H9 (cell line): Measurements from ENCODE around the gene TRIOBP. TPM values are rescaled to one million over a fixed set of nuclear protein-coding genes. Genes with fewer than 3 reads are reported as not detected.
A peak's percentile ranks its signal among the peaks of the same experiment; 100 is the strongest.

ENCODE experiments used
- DNase-seq: peaks from one replicate; pipeline ENCODE4 v3.0.0-alpha.2; 2017
- H2AFZ ChIP-seq: one replicate; pipeline ENCODE4 v1.6.1; 2013; ENCODE audit warnings: mild to moderate bottlenecking, low read length, control low read depth, moderate library complexity
- H2AK5ac ChIP-seq: 2 replicates; pipeline ENCODE4 v1.6.1; 2013; ENCODE audit warnings: low read length, control low read depth, mixed read lengths; ENCODE audit not compliant: insufficient read length
- H2BK120ac ChIP-seq: one replicate; pipeline ENCODE4 v1.6.1; 2013; ENCODE audit warnings: low read depth, mild to moderate bottlenecking, low read length, control low read depth, inconsistent platforms; ENCODE audit not compliant: poor library complexity, severe bottlenecking
- H2BK12ac ChIP-seq: 2 replicates; pipeline ENCODE4 v1.6.1; 2013; ENCODE audit warnings: low read length, control low read depth, mixed read lengths, low read depth; ENCODE audit not compliant: insufficient read length
- H2BK15ac ChIP-seq: 2 replicates; pipeline ENCODE4 v1.6.1; 2013; ENCODE audit warnings: low read depth, low read length, control low read depth
- H2BK20ac ChIP-seq: one replicate; pipeline ENCODE4 v1.6.1; 2013; ENCODE audit warnings: low read depth, mild to moderate bottlenecking, low read length, control low read depth, inconsistent platforms; ENCODE audit not compliant: poor library complexity, severe bottlenecking
- H2BK5ac ChIP-seq: 2 replicates; pipeline ENCODE4 v1.6.1; 2013; ENCODE audit warnings: low read length, control low read depth, mixed read lengths; ENCODE audit not compliant: insufficient read length
- H3K14ac ChIP-seq: 2 replicates; pipeline ENCODE4 v1.6.1; 2013; ENCODE audit warnings: low read length, control low read depth; ENCODE audit not compliant: insufficient read depth
- H3K18ac ChIP-seq: 2 replicates; pipeline ENCODE4 v1.6.1; 2013; ENCODE audit warnings: low read depth, mild to moderate bottlenecking, mixed read lengths, low read length, control low read depth; ENCODE audit not compliant: insufficient read length
- H3K23ac ChIP-seq: 2 replicates; pipeline ENCODE4 v1.6.1; 2013; ENCODE audit warnings: low read length, control low read depth, mixed read lengths, low read depth; ENCODE audit not compliant: insufficient read length
- H3K23me2 ChIP-seq: 2 replicates; pipeline ENCODE4 v1.6.1; 2013; ENCODE audit warnings: low read depth, mild to moderate bottlenecking, mixed read lengths, low read length, control low read depth; ENCODE audit not compliant: insufficient read length, poor library complexity, severe bottlenecking
- H3K27ac ChIP-seq: 2 replicates; pipeline ENCODE4 v1.5.1; 2013; ENCODE audit warnings: low read length, control low read depth, mixed read lengths, low read depth; ENCODE audit not compliant: insufficient read length
- H3K27me3 ChIP-seq: 2 replicates; pipeline ENCODE4 v1.6.1; 2013; ENCODE audit warnings: low read length, control low read depth, inconsistent platforms; ENCODE audit not compliant: insufficient read depth
- H3K4ac ChIP-seq: 2 replicates; pipeline ENCODE4 v1.6.1; 2013; ENCODE audit warnings: low read depth, mild to moderate bottlenecking, control low read depth, inconsistent platforms, low read length, moderate library complexity
- H3K4me1 ChIP-seq: 2 replicates; pipeline ENCODE4 v1.6.1; 2013; ENCODE audit warnings: low read length, control low read depth, inconsistent platforms; ENCODE audit not compliant: insufficient read depth
- H3K4me2 ChIP-seq: 2 replicates; pipeline ENCODE4 v1.6.1; 2013; ENCODE audit warnings: low read length, control low read depth, mixed read lengths; ENCODE audit not compliant: insufficient read length, insufficient read depth
- H3K56ac ChIP-seq: 2 replicates; pipeline ENCODE4 v1.6.1; 2013; ENCODE audit warnings: low read depth, mild to moderate bottlenecking, mixed read lengths, low read length, control low read depth; ENCODE audit not compliant: insufficient read length
- H3K79me1 ChIP-seq: 2 replicates; pipeline ENCODE4 v1.6.1; 2013; ENCODE audit warnings: low read depth, mild to moderate bottlenecking, moderate library complexity, low read length, control low read depth, inconsistent platforms; ENCODE audit not compliant: insufficient read depth, poor library complexity, severe bottlenecking
- H3K79me2 ChIP-seq: 2 replicates; pipeline ENCODE4 v1.6.1; 2013; ENCODE audit warnings: low read length, control low read depth, inconsistent platforms; ENCODE audit not compliant: insufficient read depth
- H3K9ac ChIP-seq: 2 replicates; pipeline ENCODE4 v1.6.1; 2013; ENCODE audit warnings: low read length, control low read depth, mixed read lengths; ENCODE audit not compliant: insufficient read length; ENCODE audit errors: extremely low read depth
- H3K9me3 ChIP-seq: one replicate; pipeline ENCODE4 v1.6.1; 2013; ENCODE audit warnings: low read depth, low read length, inconsistent platforms; ENCODE audit not compliant: control insufficient read depth
- H3T11ph ChIP-seq: one replicate; pipeline ENCODE4 v1.6.1; 2013; ENCODE audit warnings: mild to moderate bottlenecking, low read length, control low read depth, inconsistent platforms
- H4K20me1 ChIP-seq: one replicate; pipeline ENCODE4 v1.6.1; 2013; ENCODE audit not compliant: control insufficient read depth, insufficient read length, insufficient read depth
- H4K5ac ChIP-seq: 2 replicates; pipeline ENCODE4 v1.6.1; 2013; ENCODE audit warnings: low read depth, mild to moderate bottlenecking, mixed read lengths, low read length, control low read depth; ENCODE audit not compliant: insufficient read length
- H4K8ac ChIP-seq: replicated peaks from 2 replicates; pipeline ENCODE4 v1.6.1; 2013; ENCODE audit warnings: low read length, control low read depth, mixed read lengths, low read depth; ENCODE audit not compliant: insufficient read length
- H4K91ac ChIP-seq: 2 replicates; pipeline ENCODE4 v1.6.1; 2013; ENCODE audit warnings: low read depth, mild to moderate bottlenecking, moderate library complexity, mixed read lengths, low read length, control low read depth; ENCODE audit not compliant: insufficient read length
- H3K27ac Mint-ChIP-seq, 3 experiments: 2 replicates in 2 of 3; 3 replicates in 1 of 3; pipeline ENCODE4 v1.8.0; 2020 to 2021; ENCODE audit warnings: mixed read lengths in 3 of 3, mild to moderate bottlenecking in 1 of 3, moderate library complexity in 1 of 3
- H3K27me3 Mint-ChIP-seq: 2 replicates; pipeline ENCODE4 v1.8.0; 2021; ENCODE audit warnings: low read depth, mild to moderate bottlenecking, moderate library complexity, mixed read lengths
- H3K36me3 Mint-ChIP-seq, 3 experiments: 2 replicates in 2 of 3; 3 replicates in 1 of 3; pipeline ENCODE4 v1.8.0; 2020 to 2021; ENCODE audit warnings: low read depth in 3 of 3, mixed read lengths in 3 of 3; ENCODE audit not compliant: insufficient read depth in 1 of 3
- H3K4me1 Mint-ChIP-seq, 2 experiments: 2 replicates each; pipeline ENCODE4 v1.8.0; 2020; ENCODE audit warnings: mixed read lengths in 2 of 2
- H3K4me3 Mint-ChIP-seq, 2 experiments: 2 replicates in 1 of 2; 3 replicates in 1 of 2; pipeline ENCODE4 v1.8.0; 2020 to 2021; ENCODE audit warnings: mild to moderate bottlenecking in 2 of 2, mixed read lengths in 2 of 2, moderate library complexity in 1 of 2
- H3K9me3 Mint-ChIP-seq, 2 experiments: 2 replicates in 1 of 2; 3 replicates in 1 of 2; pipeline ENCODE4 v1.8.0; 2020; ENCODE audit warnings: mild to moderate bottlenecking in 2 of 2, mixed read lengths in 2 of 2, moderate library complexity in 1 of 2
- CTCF ChIP-seq: fragments of 200-600 bp; sonication (generic); conservative IDR thresholded peaks from 3 replicates; pipeline ENCODE4 v1.8.0; 2021; ENCODE audit warnings: antibody characterized with exemption, mild to moderate bottlenecking
- WGBS: extraction: QIAGEN DNeasy Blood & Tissue Kit; methylation state at CpG from one replicate; pipeline ENCODE4 v1.1.7; 2013; ENCODE audit warnings: missing lambda C conversion rate, low lambda C conversion rate, mixed read lengths; ENCODE audit not compliant: insufficient read length; ENCODE audit errors: extremely low coverage; 5-methylcytosine and 5-hydroxymethylcytosine counted together
- total RNA-seq: library from RNA; stranded (reverse); gene quantifications from 2 replicates; pipeline ENCODE4 v1.2.1, GENCODE V29; 2021

TRIOBP gene
- total RNA-seq, 1 experiment from 2014 or later = 52.7 TPM

GRCh38 chr22:37765498-37765897, 68.7 kb downstream of the TRIOBP start:
- H2AFZ ChIP-seq = no peak overlapping the region
- H3K23ac ChIP-seq = no peak overlapping the region
- H3K27me3 Mint-ChIP-seq = peaks cover 3% of the 10 kb centered on the region
- H3K27ac ChIP-seq = no peak overlapping the region
- no peaks in the 10 kb centered on the region for H3K4me1 ChIP-seq
- H3K9me3 Mint-ChIP-seq = no peaks in the 10 kb centered on the region
- TF ChIP-seq CTCF = no peak
- H3K56ac ChIP-seq = no peak overlapping the region
- H3K79me1 ChIP-seq = no peaks in the 10 kb centered on the region
- H3K4me3 Mint-ChIP-seq = no peak overlapping the region
- H4K91ac ChIP-seq = no peak overlapping the region
- H4K5ac ChIP-seq = no peak overlapping the region
- DNase-seq = no peak
- no peak overlapping the region for H2AK5ac ChIP-seq
- no peak overlapping the region for H4K8ac ChIP-seq
- no CpG with 5 or more reads among the region's 13 CpGs for WGBS
- 0 out of 7 replicates have a peak overlapping the region, but pooled peaks of 2 of the 3 experiments have one; percentile 45 to 79 for H3K27ac Mint-ChIP-seq
- H2BK12ac ChIP-seq = no peak overlapping the region
- no peak overlapping the region for H3K18ac ChIP-seq
- no peak overlapping the region for H2BK120ac ChIP-seq
- H3K9ac ChIP-seq = no peak overlapping the region
- no peaks in the 10 kb centered on the region for H3K9me3 ChIP-seq
- H2BK15ac ChIP-seq = no peak overlapping the region
- peaks cover 3 to 50% (median 35%) of the 10 kb centered on the region in 3 experiments; a peak in 6 of 7 replicates for H3K36me3 Mint-ChIP-seq
- no peak overlapping the region for H3T11ph ChIP-seq
- no peak overlapping the region for H3K4ac ChIP-seq
- H3K4me1 Mint-ChIP-seq = 0 out of 4 replicates have a peak, but pooled peaks cover 0 to 3% of the 10 kb centered on the region in 2 experiments
- no peak overlapping the region for H3K14ac ChIP-seq
- H2BK5ac ChIP-seq = no peak overlapping the region
- H4K20me1 ChIP-seq = no peaks in the 10 kb centered on the region
- H3K4me2 ChIP-seq = no peak overlapping the region
- H3K27me3 ChIP-seq = no peaks in the 10 kb centered on the region; the same call in 1 of the 2 replicates
- H2BK20ac ChIP-seq = no peak overlapping the region
- no peaks in the 10 kb centered on the region for H3K79me2 ChIP-seq
- H3K23me2 ChIP-seq = no peaks in the 10 kb centered on the region
